ENCODE results near the gene CBFA2T3.

GRCh38 chr16:88979353-88980015 lies 2.5 kb upstream of the CBFA2T3 start:
- TF ChIP-seq POLR2A (IDR thresholded peaks at IDR 0.05) (no peak), CTCF (IDR thresholded peaks at IDR 0.05 in 8 of 11, conservative IDR thresholded peaks at IDR 0.05 in 3 of 11) (no peak), POLR2AphosphoS5 (IDR thresholded peaks at IDR 0.05) (no peak)

All from spleen (tissue), 7 donors.